Measurements from ENCODE around the gene CAD. TPM values are rescaled to one million over a fixed set of nuclear protein-coding genes. Genes with fewer than 3 reads are reported as not detected.

CAD gene
- total RNA-seq, 1 donor = 30.8 TPM

- H3K4me2 ChIP-seq (ENCODE audit: insufficient read depth, low read length) = no peak overlapping the region
- peak; percentile 42 for DNase-seq (ENCODE audit: insufficient read length, low spot score, missing footprints)
- no peaks in the 10 kb centered on the region for H4K20me1 ChIP-seq (ENCODE audit: insufficient read depth, low read length)
- peaks cover 17% of the 10 kb centered on the region for H3K4me1 ChIP-seq (ENCODE audit: insufficient read depth, low read length)
- H3K27ac ChIP-seq (ENCODE audit: low read depth, low read length) = no peak overlapping the region
- H3K4me3 ChIP-seq (ENCODE audit: insufficient read depth, low read length) = no peak overlapping the region
- peaks cover 58% of the 10 kb centered on the region for H3K36me3 ChIP-seq (ENCODE audit: insufficient read depth, low read length)
- TF ChIP-seq CTCF (IDR thresholded peaks at IDR 0.05; ENCODE audit: extremely low read depth, low read depth, low read length) = no peak
- peaks cover 27% of the 10 kb centered on the region for H3K79me2 ChIP-seq (ENCODE audit: insufficient read depth, low read length)
- H3K9me3 ChIP-seq (ENCODE audit: low read depth, low read length) = no peaks in the 10 kb centered on the region
- H2AFZ ChIP-seq (ENCODE audit: low read length) = no peak overlapping the region
- H3K27me3 ChIP-seq (ENCODE audit: insufficient read depth, low read length) = no peaks in the 10 kb centered on the region
Measured at GRCh38 chr2:27219091-27219490, 1.9 kb downstream of the CAD start.

GRCh38 chr2:27220091-27220490 lies 2.9 kb downstream of the CAD start:
- peak; percentile 8 for DNase-seq (ENCODE audit: insufficient read length, low spot score, missing footprints)
- peaks cover 65% of the 10 kb centered on the region for H3K36me3 ChIP-seq (ENCODE audit: insufficient read depth, low read length)

GRCh38 chr2:27221166-27221565 lies 4.0 kb downstream of the CAD start:
- no peak for TF ChIP-seq CTCF (IDR thresholded peaks at IDR 0.05; ENCODE audit: extremely low read depth, low read depth, low read length)
- H3K36me3 ChIP-seq (ENCODE audit: insufficient read depth, low read length) = peaks cover 67% of the 10 kb centered on the region
- no peaks in the 10 kb centered on the region for H3K9me3 ChIP-seq (ENCODE audit: low read depth, low read length)
- no peak overlapping the region for H3K4me2 ChIP-seq (ENCODE audit: insufficient read depth, low read length)
- H3K4me1 ChIP-seq (ENCODE audit: insufficient read depth, low read length) = peaks cover 17% of the 10 kb centered on the region
- no peak overlapping the region for H3K27ac ChIP-seq (ENCODE audit: low read depth, low read length)
- no peaks in the 10 kb centered on the region for H3K27me3 ChIP-seq (ENCODE audit: insufficient read depth, low read length)
- peak; percentile 35 for DNase-seq (ENCODE audit: insufficient read length, low spot score, missing footprints)
- H3K4me3 ChIP-seq (ENCODE audit: insufficient read depth, low read length) = no peak overlapping the region
- H4K20me1 ChIP-seq (ENCODE audit: insufficient read depth, low read length) = peaks cover 2% of the 10 kb centered on the region
- no peak overlapping the region for H2AFZ ChIP-seq (ENCODE audit: low read length)
- H3K79me2 ChIP-seq (ENCODE audit: insufficient read depth, low read length) = peaks cover 27% of the 10 kb centered on the region

More at GRCh38 chr2:27220091-27220490, 2.9 kb downstream of the CAD start:
- no peak overlapping the region for H3K4me3 ChIP-seq (ENCODE audit: insufficient read depth, low read length)
- no peaks in the 10 kb centered on the region for H3K27me3 ChIP-seq (ENCODE audit: insufficient read depth, low read length)
- H3K27ac ChIP-seq (ENCODE audit: low read depth, low read length) = no peak overlapping the region
- TF ChIP-seq CTCF (IDR thresholded peaks at IDR 0.05; ENCODE audit: extremely low read depth, low read depth, low read length) = no peak
- peaks cover 27% of the 10 kb centered on the region for H3K79me2 ChIP-seq (ENCODE audit: insufficient read depth, low read length)
- H2AFZ ChIP-seq (ENCODE audit: low read length) = no peak overlapping the region
- peaks cover 2% of the 10 kb centered on the region for H4K20me1 ChIP-seq (ENCODE audit: insufficient read depth, low read length)
- H3K4me1 ChIP-seq (ENCODE audit: insufficient read depth, low read length) = peaks cover 17% of the 10 kb centered on the region
- no peak overlapping the region for H3K4me2 ChIP-seq (ENCODE audit: insufficient read depth, low read length)
- no peaks in the 10 kb centered on the region for H3K9me3 ChIP-seq (ENCODE audit: low read depth, low read length)

- Histone ChIP-seq H3K27me3 (ENCODE audit: insufficient read depth, low read length) (no peaks in the 10 kb centered on the region), H3K9me3 (ENCODE audit: low read depth, low read length) (no peaks in the 10 kb centered on the region), H3K79me2 (ENCODE audit: insufficient read depth, low read length) (peaks cover 19% of the 10 kb centered on the region), H2AFZ (ENCODE audit: low read length) (no peak overlapping the region), H3K4me2 (ENCODE audit: insufficient read depth, low read length) (no peak overlapping the region), H3K36me3 (ENCODE audit: insufficient read depth, low read length) (peaks cover 76% of the 10 kb centered on the region), H3K4me1 (ENCODE audit: insufficient read depth, low read length) (peaks cover 13% of the 10 kb centered on the region), H3K4me3 (ENCODE audit: insufficient read depth, low read length) (no peak overlapping the region), H4K20me1 (ENCODE audit: insufficient read depth, low read length) (peaks cover 2% of the 10 kb centered on the region), H3K27ac (ENCODE audit: low read depth, low read length) (no peak overlapping the region)
- TF ChIP-seq CTCF (IDR thresholded peaks at IDR 0.05; ENCODE audit: extremely low read depth, low read depth, low read length) = no peak
- no peak for DNase-seq (ENCODE audit: insufficient read length, low spot score, missing footprints)
Measured at GRCh38 chr2:27222407-27222806, 5.2 kb downstream of the CAD start.

Measured in osteoblast (primary cell).